AG04450 (cell line): ENCODE data around the gene CCDC158. TPM values are rescaled to one million over a fixed set of nuclear protein-coding genes. Genes with fewer than 3 reads are reported as not detected.

ENCODE experiments used
- CTCF ChIA-PET: fragments of 300-600, 350-600 bp; formaldehyde crosslinking; extraction: SDS; loops from one replicate; lab custom pipeline; 2022; ENCODE audit warnings: antibody characterized with exemption, inconsistent platforms; lab: Charles Lee
- POLR2A ChIA-PET: fragments of 350-600 bp; formaldehyde crosslinking; extraction: SDS; loops from one replicate; lab custom pipeline; 2021; ENCODE audit warnings: antibody characterized with exemption, inconsistent platforms; lab: Yijun Ruan, JAX
- DNase-seq: peaks from one replicate; pipeline ENCODE4 v3.0.0-alpha.2; 2011; ENCODE audit warnings: low read depth, low spot score
- H3K27ac ChIP-seq: one replicate; pipeline ENCODE4 v1.5.1; 2012; ENCODE audit warnings: low read depth, low read length, control low read depth
- H3K27me3 ChIP-seq: one replicate; pipeline ENCODE4 v1.6.0; 2012; ENCODE audit warnings: low read length; ENCODE audit not compliant: control insufficient read depth, insufficient read depth
- H3K4me3 ChIP-seq: 2 replicates; pipeline ENCODE4 v1.5.1; 2011; ENCODE audit warnings: mild to moderate bottlenecking, low read depth, low read length, control low read depth
- H3K9me3 ChIP-seq: 2 replicates; pipeline ENCODE4 v1.5.1; 2012; ENCODE audit warnings: low read length; ENCODE audit not compliant: control insufficient read depth, insufficient read depth
- polyA plus RNA-seq: library from polyadenylated mRNA; depleted of rRNA; stranded (reverse); fragments of >200 nt; gene quantifications from 2 replicates; pipeline ENCODE4 v1.2.3, GENCODE V29; 2011
- TF ChIP-seq, protein P1 (sequence below): IDR thresholded peaks from 2 replicates; pipeline ENCODE4 v1.5.1; 2011; ENCODE audit warnings: low read depth, low read length, control low read depth, inconsistent platforms

The CCDC158 gene
- polyA plus RNA-seq, 1 experiment, result not detected

DNA sequence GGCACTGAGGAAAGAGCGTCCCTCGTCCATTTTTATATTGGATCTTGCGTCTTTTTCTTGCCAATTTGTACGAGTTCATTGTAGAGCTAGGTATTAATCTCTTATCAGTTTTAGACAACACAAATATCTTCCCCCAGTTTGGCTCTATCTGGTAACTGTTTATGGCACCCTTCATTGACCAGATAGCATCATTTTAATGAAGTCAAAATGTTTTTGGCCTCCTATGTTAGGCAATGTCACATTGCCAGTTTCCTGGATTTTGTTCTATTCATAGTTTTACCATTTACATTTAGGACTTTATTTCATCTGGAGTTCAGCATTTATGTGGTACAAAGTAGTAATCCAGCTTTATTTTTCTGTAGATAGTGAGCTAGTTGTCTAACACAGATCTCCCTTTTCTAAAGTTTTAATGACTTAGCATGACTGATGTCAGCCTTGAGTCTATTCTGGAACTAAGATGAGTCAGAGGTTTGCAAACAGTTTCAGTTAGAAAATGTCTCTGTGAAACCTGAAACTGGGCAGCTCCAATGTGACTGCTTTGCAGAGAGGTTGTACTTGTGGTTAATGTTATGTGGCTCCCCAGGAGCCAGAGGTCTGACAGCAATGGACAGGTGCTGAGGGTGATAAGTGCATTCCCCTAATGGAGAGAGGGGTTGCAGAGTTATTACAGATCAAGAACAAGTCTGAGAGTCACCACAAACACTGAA is 119.7 kb downstream of the CCDC158 start:
- no peak overlapping the region for H3K27ac ChIP-seq
- TF ChIP-seq, protein P1, sequence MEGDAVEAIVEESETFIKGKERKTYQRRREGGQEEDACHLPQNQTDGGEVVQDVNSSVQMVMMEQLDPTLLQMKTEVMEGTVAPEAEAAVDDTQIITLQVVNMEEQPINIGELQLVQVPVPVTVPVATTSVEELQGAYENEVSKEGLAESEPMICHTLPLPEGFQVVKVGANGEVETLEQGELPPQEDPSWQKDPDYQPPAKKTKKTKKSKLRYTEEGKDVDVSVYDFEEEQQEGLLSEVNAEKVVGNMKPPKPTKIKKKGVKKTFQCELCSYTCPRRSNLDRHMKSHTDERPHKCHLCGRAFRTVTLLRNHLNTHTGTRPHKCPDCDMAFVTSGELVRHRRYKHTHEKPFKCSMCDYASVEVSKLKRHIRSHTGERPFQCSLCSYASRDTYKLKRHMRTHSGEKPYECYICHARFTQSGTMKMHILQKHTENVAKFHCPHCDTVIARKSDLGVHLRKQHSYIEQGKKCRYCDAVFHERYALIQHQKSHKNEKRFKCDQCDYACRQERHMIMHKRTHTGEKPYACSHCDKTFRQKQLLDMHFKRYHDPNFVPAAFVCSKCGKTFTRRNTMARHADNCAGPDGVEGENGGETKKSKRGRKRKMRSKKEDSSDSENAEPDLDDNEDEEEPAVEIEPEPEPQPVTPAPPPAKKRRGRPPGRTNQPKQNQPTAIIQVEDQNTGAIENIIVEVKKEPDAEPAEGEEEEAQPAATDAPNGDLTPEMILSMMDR, result no peak
- peaks cover 5% of the 10 kb centered on the region for H3K9me3 ChIP-seq
- ChIA-PET CTCF (interaction anchor here (0.9 to 1.7 kb wide), 2 partner anchors 78 to 121 kb away, joined by 3 to 8 read pairs; no protein-coding TSS in a partner anchor), POLR2A (no interaction called here)
- peak; percentile 33 for DNase-seq
- H3K4me3 ChIP-seq, result no peak overlapping the region
- H3K27me3 ChIP-seq, result peaks cover 2% of the 10 kb centered on the region

DNA sequence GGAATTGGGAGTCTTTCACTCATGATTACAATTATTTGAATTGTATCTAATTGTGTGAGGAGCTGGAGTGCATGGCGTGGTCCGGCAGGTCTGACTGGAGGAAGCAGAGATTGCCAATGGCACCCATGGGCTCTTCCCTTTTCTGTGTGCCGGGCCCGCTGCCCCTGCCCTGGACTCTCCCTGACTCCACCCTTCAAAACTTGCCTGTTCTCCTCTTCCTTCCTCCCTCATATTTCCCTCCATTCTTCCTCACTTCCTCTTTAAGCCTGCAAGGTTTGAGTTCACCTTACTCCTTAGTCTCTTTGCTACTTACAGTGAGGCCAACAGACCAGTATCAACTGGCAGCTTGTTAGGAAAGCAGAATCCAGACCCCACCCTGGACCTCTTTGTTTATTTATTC is 120.9 kb downstream of the CCDC158 start:
- DNase-seq, result no peak
- Histone ChIP-seq H3K4me3 (no peak overlapping the region), H3K9me3 (peaks cover 5% of the 10 kb centered on the region; the same call in 1 of the 2 replicates), H3K27me3 (peaks cover 7% of the 10 kb centered on the region), H3K27ac (no peak overlapping the region)
- ChIA-PET POLR2A (no interaction called here), CTCF (no interaction called here)
- TF ChIP-seq, protein P1, result no peak

DNA sequence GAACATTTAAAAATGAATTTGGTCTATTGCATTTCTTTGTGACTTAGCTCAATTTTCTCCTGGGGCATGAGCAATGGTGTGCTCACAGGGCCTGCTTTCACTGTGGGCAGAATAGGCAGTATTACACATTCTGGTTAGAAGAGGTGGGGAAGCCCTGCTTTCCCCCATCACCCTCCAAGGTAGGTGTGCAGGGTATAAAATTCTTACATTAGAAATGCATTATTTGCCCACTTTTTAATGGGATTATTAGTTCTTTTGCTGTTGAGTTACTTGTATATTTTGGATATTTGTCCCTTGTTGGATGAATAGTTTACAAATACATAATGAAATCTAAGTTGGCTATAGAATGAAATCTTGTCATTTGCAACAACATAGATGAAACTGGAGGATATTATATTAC is 122.7 kb downstream of the CCDC158 start:
- CTCF ChIA-PET, result no interaction called here

DNA sequence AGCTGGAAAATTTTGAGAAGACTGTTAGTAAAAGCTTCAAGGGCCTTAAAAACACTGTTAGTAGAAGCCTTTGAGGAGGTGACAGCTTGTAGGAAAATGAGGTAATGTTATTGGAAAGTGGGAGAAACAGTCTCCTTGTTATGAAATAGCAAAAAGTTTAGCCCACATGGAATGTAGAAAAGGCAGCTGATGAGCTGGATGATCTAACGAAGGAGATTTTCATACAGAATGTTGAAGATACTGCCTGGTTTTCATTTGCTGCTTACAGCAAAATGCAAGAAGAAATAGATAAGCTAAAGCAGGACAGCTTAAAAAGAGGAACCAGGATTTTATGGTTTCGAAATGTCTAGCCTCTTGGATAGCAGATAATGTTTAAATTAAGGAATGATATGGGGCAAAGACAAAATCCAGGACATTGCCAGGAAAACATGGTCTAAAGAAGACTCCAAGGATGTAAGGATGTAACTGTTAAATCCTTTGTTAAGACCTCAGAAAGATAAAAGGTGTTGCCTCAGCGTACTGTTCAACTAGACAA is 124.6 kb downstream of the CCDC158 start:
- TF ChIP-seq, protein P1, result no peak
- ChIA-PET POLR2A (no interaction called here), CTCF (no interaction called here)
- H3K4me3 ChIP-seq, result no peak overlapping the region
- no peak for DNase-seq
- peaks cover 5% of the 10 kb centered on the region; the same call in 1 of the 2 replicates for H3K9me3 ChIP-seq
- peaks cover 13% of the 10 kb centered on the region for H3K27me3 ChIP-seq
- H3K27ac ChIP-seq, result no peak overlapping the region

More for the DNA sequence above, 122.7 kb downstream of the CCDC158 start:
- Histone ChIP-seq H3K27ac (no peak overlapping the region), H3K27me3 (peaks cover 13% of the 10 kb centered on the region), H3K4me3 (no peak overlapping the region), H3K9me3 (peaks cover 5% of the 10 kb centered on the region; the same call in 1 of the 2 replicates)
- TF ChIP-seq, protein P1, result no peak
- POLR2A ChIA-PET, result no interaction called here
- DNase-seq, result no peak

DNA sequence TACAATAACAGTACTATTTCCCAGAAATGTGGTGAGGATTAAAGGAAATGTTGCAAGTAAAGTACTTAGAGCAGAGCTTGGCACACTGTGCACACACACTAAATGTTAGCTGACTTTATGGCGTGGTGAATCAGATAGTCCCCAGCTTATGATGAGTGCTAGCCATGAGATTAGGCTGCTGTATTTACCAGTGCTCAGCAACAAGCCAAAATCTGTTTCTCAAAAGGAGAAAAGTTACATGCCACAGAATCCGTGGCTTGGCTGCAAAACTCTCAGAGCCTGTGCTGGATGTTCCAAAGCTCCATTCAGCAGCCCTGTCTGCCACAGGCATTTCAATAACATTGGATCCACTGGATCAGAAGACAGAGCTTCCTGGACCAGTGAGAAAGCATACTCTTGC is 127.2 kb downstream of the CCDC158 start:
- TF ChIP-seq, protein P1, result no peak
- Histone ChIP-seq H3K9me3 (peaks cover 5% of the 10 kb centered on the region; the same call in 1 of the 2 replicates), H3K4me3 (no peak overlapping the region), H3K27ac (no peak overlapping the region), H3K27me3 (peaks cover 20% of the 10 kb centered on the region)
- ChIA-PET CTCF (interaction anchor here (0.7 to 1.3 kb wide), 2 partner anchors 81 to 114 kb away, joined by 3 to 4 read pairs; no protein-coding TSS in a partner anchor), POLR2A (no interaction called here)
- no peak for DNase-seq
